HCT116 (cell line): ENCODE results near the gene PSG4. TPM values are rescaled to one million over a fixed set of nuclear protein-coding genes. Genes with fewer than 3 reads are reported as not detected.
"Not testable (repeated sequence)": the region's sequence is repeated elsewhere in the genome, so short reads cannot be mapped to it uniquely, and the experiment has no call there.

Experiments used
- ATAC-seq: fragments of 200-7000 bp; cut with Tn5 transposase; 2 replicates; pipeline ENCODE4 v1.9.1; 2020; ENCODE audit warnings: mild to moderate bottlenecking, moderate library complexity
- BruUV-seq: library from RNA; stranded (reverse); fragments of 400-500 nt; replicated peaks from 2 replicates; lab custom pipeline; 2021; lab: Mats Ljungman, UMichigan
- CTCF ChIA-PET: fragments of 300-600 bp; sonication (Branson Sonifier 250); formaldehyde crosslinking; loops from one replicate; lab custom pipeline; 2021; ENCODE audit warnings: antibody characterized with exemption; lab: Charles Lee
- POLR2A ChIA-PET: fragments of 300-600, 350-600 bp; sonication (Branson Sonifier 250); formaldehyde crosslinking; loops from one replicate; lab custom pipeline; 2021; ENCODE audit warnings: antibody characterized with exemption; lab: Charles Lee
- RAD21 ChIA-PET, 2 experiments: fragments of 300-600 bp; sonication (Branson Sonifier 250); formaldehyde crosslinking; loops; one replicate each; lab custom pipeline; 2023; ENCODE audit warnings: low total read pairs in 2 of 2; ENCODE audit not compliant: uncharacterized antibody in 2 of 2, unreplicated experiment in 2 of 2, low non-redundant PET in 1 of 2; lab: Charles Lee
- DNase-seq: peaks from one replicate; pipeline ENCODE4 v3.0.0-alpha.2; 2010; ENCODE audit warnings: low read depth, low spot score
- H2AFZ ChIP-seq: fragments of 200-600 bp; shearing (Covaris generic), sonication (generic); 2 replicates; pipeline ENCODE4 v1.6.1; 2017; ENCODE audit warnings: low read depth, mixed run types, mixed read lengths, antibody characterized with exemption, low read length; ENCODE audit not compliant: poor library complexity, severe bottlenecking
- H3K27ac ChIP-seq: 2 replicates; pipeline ENCODE4 v1.5.1; 2012; ENCODE audit warnings: low read depth, low read length
- H3K27me3 ChIP-seq: fragments of 200-600 bp; sonication (generic); 2 replicates; pipeline ENCODE4 v1.6.1; 2016; ENCODE audit warnings: mixed run types, low read length, mixed read lengths; ENCODE audit not compliant: insufficient read depth
- H3K36me3 ChIP-seq, 2 experiments: fragments of 200-500 bp in 1 of 2; fragments of 200-600 bp in 1 of 2; sonication (Bioruptor generic) in 1 of 2; sonication (generic) in 1 of 2; 2 replicates each; pipeline versions ENCODE4 v1.5.1 to v1.6.1; 2014 to 2016; ENCODE audit warnings: low read length in 2 of 2, inconsistent platforms in 1 of 2, mixed read lengths in 1 of 2, mixed run types in 1 of 2; ENCODE audit not compliant: insufficient read depth in 2 of 2, control insufficient read depth in 1 of 2
- H3K4me1 ChIP-seq, 2 experiments: fragments of 200-600 bp in 1 of 2; sonication (generic) in 1 of 2; 2 replicates each; pipeline versions ENCODE4 v1.5.1 to v1.6.1; 2012 to 2017; ENCODE audit warnings: low read length in 2 of 2, inconsistent platforms in 1 of 2, mild to moderate bottlenecking in 1 of 2, mixed read lengths in 1 of 2, mixed run types in 1 of 2, moderate library complexity in 1 of 2; ENCODE audit not compliant: insufficient read depth in 2 of 2, control insufficient read depth in 1 of 2
- H3K4me2 ChIP-seq: fragments of 200-600 bp; sonication (generic); 2 replicates; pipeline ENCODE4 v1.6.1; 2017; ENCODE audit warnings: mixed run types, low read length, mixed read lengths
- H3K4me3 ChIP-seq, 2 experiments: fragments of 200-600 bp in 1 of 2; sonication (generic) in 1 of 2; replicated peaks in 1 of 2; 2 replicates each; pipeline ENCODE4 v1.5.1; 2011 to 2016; ENCODE audit warnings: low read length in 2 of 2, control low read depth in 1 of 2, low read depth in 1 of 2, mild to moderate bottlenecking in 1 of 2, mixed read lengths in 1 of 2, mixed run types in 1 of 2
- H3K79me2 ChIP-seq: fragments of 200-600 bp; sonication (generic); 2 replicates; pipeline ENCODE4 v1.6.1; 2017; ENCODE audit warnings: mild to moderate bottlenecking, mixed run types, low read length, moderate library complexity, mixed read lengths; ENCODE audit not compliant: insufficient read depth
- H3K9ac ChIP-seq: fragments of 200-600 bp; sonication (generic); 2 replicates; pipeline ENCODE4 v1.6.1; 2016; ENCODE audit warnings: low read length, mixed read lengths
- H3K9me2 ChIP-seq: fragments of 200-600 bp; sonication (generic), shearing (Covaris generic); 2 replicates; pipeline ENCODE4 v1.6.1; 2017; ENCODE audit warnings: mixed run types, mild to moderate bottlenecking, moderate library complexity; ENCODE audit not compliant: insufficient read depth
- H3K9me3 ChIP-seq, 2 experiments: fragments of 200-500 bp in 1 of 2; fragments of 200-600 bp in 1 of 2; sonication (Bioruptor generic) in 1 of 2; sonication (generic) in 1 of 2; 2 replicates each; pipeline ENCODE4 v1.6.1; 2014 to 2017; ENCODE audit warnings: low read length in 2 of 2, mixed read lengths in 2 of 2, inconsistent platforms in 1 of 2, low read depth in 1 of 2, mild to moderate bottlenecking in 1 of 2, mixed run types in 1 of 2, moderate library complexity in 1 of 2; ENCODE audit not compliant: control insufficient read depth in 1 of 2, insufficient read depth in 1 of 2
- H4K20me1 ChIP-seq: fragments of 200-600 bp; sonication (generic), shearing (Covaris generic); 2 replicates; pipeline ENCODE4 v1.6.1; 2017; ENCODE audit warnings: mixed run types, mild to moderate bottlenecking, moderate library complexity; ENCODE audit not compliant: insufficient read depth
- intact Hi-C: fragments of 100-400 bp; cut with micrococcal nuclease; formaldehyde crosslinking; loops from 2 replicates; pipeline ENCODE4 v1.10.0; 2022
- total RNA-seq: library from RNA; stranded (reverse); gene quantifications from one replicate; pipeline ENCODE4 v1.2.1, GENCODE V29; 2021; ENCODE audit not compliant: unreplicated experiment

Gene PSG4
- total RNA-seq, 1 experiment from 2014 or later = not detected

- BruUV-seq, H3K36me3 ChIP-seq, H4K20me1 ChIP-seq, H3K9ac ChIP-seq, H3K79me2 ChIP-seq, H3K4me3 ChIP-seq, H3K4me1 ChIP-seq, H3K9me2 ChIP-seq, H2AFZ ChIP-seq, POLR2A ChIA-PET, H3K9me3 ChIP-seq, H3K4me2 ChIP-seq, CTCF ChIA-PET, DNase-seq, H3K27me3 ChIP-seq, H3K27ac ChIP-seq, intact Hi-C loops, RAD21 ChIA-PET, ATAC-seq: not testable (repeated sequence)
Measured at GRCh38 chr19:43247243-43247880, 41.9 kb upstream of the PSG4 start.

GRCh38 chr19:43245848-43246247 is 40.4 kb upstream of the PSG4 start:
- H3K4me3 ChIP-seq, H4K20me1 ChIP-seq, BruUV-seq, H3K27me3 ChIP-seq, H3K9me3 ChIP-seq, H3K27ac ChIP-seq, intact Hi-C loops, POLR2A ChIA-PET, H2AFZ ChIP-seq, ATAC-seq, DNase-seq, CTCF ChIA-PET, H3K9me2 ChIP-seq, RAD21 ChIA-PET, H3K4me1 ChIP-seq, H3K36me3 ChIP-seq, H3K4me2 ChIP-seq, H3K9ac ChIP-seq, H3K79me2 ChIP-seq: not testable (repeated sequence)

GRCh38 chr19:43242211-43242610 is 36.8 kb upstream of the PSG4 start:
- not testable (repeated sequence) for ATAC-seq

More at GRCh38 chr19:43242211-43242610, 36.8 kb upstream of the PSG4 start:
- H2AFZ ChIP-seq, BruUV-seq, DNase-seq, intact Hi-C loops, H3K36me3 ChIP-seq, H3K4me3 ChIP-seq, H3K9ac ChIP-seq, H4K20me1 ChIP-seq, H3K9me2 ChIP-seq, H3K79me2 ChIP-seq, H3K27ac ChIP-seq, H3K4me2 ChIP-seq, POLR2A ChIA-PET, H3K4me1 ChIP-seq, H3K9me3 ChIP-seq, H3K27me3 ChIP-seq, CTCF ChIA-PET, RAD21 ChIA-PET: not testable (repeated sequence)
